Loucy (cell line): ENCODE measurements around the gene SNAPC4.

Experiments
- CTCF ChIP-seq: fragments of 200-600 bp; sonication (generic); conservative IDR thresholded peaks from 2 replicates; pipeline ENCODE4 v1.5.1; 2014; ENCODE audit warnings: mild to moderate bottlenecking, antibody characterized with exemption, low read length
- EZH2phosphoT487 ChIP-seq: fragments of 200-600 bp; IDR thresholded peaks from 2 replicates; pipeline ENCODE4 v1.6.1; 2018; ENCODE audit warnings: antibody characterized with exemption, mild to moderate bottlenecking, moderate library complexity, borderline replicate concordance

- no peak for TF ChIP-seq CTCF
- TF ChIP-seq EZH2phosphoT487: no peak
Measured at GRCh38 chr9:136433043-136433715, 33.2 kb upstream of the SNAPC4 start.
